Ramos (cell line): ENCODE data around the gene S100G.

Experiments
- in situ Hi-C: fragments of 300-500 bp; cut with MboI; formaldehyde crosslinking; loops from one replicate; pipeline ENCODE4 v1.14.3; 2022; ENCODE audit warnings: low sequenced_read_pairs; ENCODE audit not compliant: unreplicated experiment

Gene S100G

GRCh38 chrX:16646366-16647138, 3.4 kb upstream of the S100G start:
- in situ Hi-C loops: no loop called here

DNA sequence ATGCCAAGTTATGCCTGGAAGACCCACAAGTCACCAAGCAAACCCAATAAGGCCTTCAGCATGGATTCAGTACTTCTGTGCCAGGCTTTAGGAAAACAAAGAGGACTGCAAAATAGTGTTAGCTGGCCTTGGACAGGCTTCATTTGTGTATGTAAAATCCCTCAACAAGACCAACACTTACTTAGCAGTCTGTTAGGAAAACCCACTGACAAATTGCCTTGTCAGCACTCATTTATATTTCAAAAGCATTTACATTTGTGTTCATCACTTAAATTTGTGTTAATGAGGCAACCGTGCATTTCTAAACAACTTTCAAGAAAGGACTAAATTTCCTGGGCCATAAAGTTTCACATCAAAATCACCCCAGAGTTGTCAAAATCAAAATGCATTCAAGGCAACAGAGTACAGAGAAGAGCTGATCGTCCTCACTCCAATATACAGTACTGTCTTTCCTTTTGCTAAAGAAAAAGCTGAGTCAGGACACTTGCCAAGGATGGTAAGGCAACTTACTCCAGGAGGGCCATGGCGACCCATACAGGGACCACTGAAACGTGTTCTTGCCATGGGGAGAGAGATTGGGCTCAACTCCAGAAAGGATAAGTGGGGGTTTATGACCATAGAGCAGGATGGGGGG, 1.6 kb downstream of the S100G start:
- in situ Hi-C loops: no loop called here

DNA sequence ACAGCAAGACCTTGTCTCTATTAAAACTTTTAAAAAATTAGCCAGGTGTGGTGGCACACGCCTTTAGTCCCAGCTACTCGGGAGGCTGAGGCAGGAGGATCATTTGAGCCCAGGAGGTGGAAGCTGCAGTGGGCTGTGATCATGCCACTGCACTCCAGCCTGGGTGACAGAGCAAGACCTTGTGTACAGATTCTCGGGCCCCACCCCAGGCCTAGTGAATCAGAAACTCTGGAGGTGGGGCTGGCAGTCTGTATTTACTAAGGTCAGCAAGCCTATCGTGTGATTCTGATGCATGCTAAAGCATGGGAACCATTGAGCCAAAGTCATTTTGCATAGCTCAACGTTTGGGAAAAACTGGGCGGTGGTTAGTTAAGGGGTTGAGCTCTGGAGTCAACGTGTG, 3.5 kb downstream of the S100G start:
- in situ Hi-C loops: no loop called here

DNA sequence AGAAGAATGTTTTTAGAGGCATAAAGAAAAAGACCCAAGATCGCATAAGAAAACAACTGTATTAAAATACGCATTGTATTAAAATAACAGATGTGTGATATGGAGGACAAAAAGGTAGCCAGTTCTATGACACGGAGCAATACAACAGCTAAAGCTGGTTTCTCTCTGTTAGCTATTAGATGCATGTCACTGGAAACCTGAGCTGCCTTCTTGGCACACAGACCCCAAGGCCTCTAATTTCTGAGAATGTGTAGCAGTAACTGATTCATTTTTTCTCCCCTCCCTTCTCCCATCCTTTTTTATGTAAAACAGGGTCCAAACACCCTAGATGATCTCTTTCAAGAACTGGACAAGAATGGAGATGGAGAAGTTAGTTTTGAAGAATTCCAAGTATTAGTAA, 4.1 kb downstream of the S100G start:
- in situ Hi-C loops: no loop called here

- in situ Hi-C loops: no loop called here
These were observed 8.3 kb downstream of the S100G start for GRCh38 chrX:16658284-16658683.

GRCh38 chrX:16659321-16659720, 9.4 kb downstream of the S100G start:
- in situ Hi-C loops: no loop called here

GRCh38 chrX:16661495-16661894, 11.5 kb downstream of the S100G start:
- in situ Hi-C loops: no loop called here

DNA sequence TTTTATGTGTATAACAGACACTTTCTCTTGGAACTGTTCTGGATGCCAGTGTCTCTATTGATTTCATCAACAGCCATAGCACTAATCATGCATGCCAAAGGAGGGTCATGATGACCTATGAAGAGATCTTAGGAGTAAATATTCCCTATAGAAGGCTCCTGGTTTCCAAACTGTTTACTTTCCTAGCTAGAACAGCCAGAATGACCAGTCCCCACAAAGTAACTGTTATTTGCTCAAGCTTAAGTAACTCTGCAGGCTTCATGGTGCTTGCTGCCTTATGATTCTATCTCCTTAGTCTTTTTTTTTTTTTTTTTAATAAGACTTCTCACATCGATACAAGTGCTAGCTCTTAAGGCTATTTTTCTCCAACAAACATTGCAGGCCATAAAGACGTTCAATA, 12.4 kb downstream of the S100G start:
- in situ Hi-C loops: no loop called here

GRCh38 chrX:16664074-16664473, 14.1 kb downstream of the S100G start:
- in situ Hi-C loops: no loop called here

GRCh38 chrX:16664626-16665025, 14.7 kb downstream of the S100G start:
- in situ Hi-C loops: no loop called here

DNA sequence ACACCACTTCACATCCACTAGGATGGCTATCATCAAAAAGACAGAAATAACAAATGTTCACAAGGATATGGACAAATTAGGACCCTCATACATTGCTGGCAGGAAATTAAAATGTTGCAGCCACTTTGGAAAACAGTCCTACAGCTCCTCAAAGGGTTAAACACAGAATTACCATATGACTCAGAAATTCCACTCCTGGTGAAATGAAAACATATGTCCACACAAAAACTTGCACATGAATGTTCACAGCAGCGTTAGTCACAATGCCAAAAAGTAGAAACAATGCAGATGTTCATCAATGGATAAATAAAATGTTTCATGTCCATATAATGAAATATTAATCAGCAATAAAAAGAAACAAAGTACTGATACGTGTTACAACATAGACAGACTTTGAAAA, 15.1 kb downstream of the S100G start:
- in situ Hi-C loops: no loop called here

DNA sequence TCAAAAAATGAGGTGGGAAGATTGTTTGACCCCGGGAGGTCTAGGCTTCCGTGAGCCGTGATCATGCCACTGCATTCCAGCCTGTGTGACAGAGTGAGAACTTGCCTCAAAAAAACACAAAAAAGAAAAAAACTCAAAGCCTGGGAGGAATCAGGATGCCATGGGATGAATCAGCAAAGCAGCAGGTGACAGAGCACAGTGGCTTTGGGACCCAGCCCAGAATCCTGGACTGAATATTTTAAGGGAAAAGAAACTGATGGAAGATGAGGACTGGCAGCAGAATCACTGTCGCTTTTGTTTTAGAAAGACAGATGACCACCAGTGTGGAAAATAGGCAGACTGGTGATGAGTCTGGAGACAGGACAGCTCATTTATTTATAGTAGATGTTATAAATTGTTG, 16.6 kb downstream of the S100G start:
- in situ Hi-C loops: no loop called here

GRCh38 chrX:16671005-16671404, 21.0 kb downstream of the S100G start:
- in situ Hi-C loops: no loop called here

DNA sequence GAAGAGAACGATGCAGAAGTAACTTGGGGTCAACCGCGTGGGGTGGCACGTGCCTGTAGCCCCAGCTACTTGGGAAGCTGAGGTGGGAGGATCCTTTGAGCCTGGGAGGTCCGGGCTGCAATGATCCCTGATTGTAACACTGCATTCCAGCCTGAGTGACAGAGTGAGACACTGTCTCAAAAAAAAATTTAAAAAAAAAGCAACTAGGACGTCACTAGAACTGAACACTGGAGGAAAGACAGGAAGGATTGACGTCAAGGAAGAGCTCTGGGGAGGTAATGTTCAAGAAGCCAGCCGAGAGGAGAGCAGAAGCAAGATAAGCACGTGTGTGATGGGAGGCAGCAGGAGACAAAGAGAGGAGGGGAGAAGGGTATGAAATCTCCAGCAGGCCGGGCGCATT, 28.7 kb downstream of the S100G start:
- in situ Hi-C loops: no loop called here

- in situ Hi-C loops: no loop called here
These were observed 33.2 kb downstream of the S100G start for GRCh38 chrX:16683007-16683664.

DNA sequence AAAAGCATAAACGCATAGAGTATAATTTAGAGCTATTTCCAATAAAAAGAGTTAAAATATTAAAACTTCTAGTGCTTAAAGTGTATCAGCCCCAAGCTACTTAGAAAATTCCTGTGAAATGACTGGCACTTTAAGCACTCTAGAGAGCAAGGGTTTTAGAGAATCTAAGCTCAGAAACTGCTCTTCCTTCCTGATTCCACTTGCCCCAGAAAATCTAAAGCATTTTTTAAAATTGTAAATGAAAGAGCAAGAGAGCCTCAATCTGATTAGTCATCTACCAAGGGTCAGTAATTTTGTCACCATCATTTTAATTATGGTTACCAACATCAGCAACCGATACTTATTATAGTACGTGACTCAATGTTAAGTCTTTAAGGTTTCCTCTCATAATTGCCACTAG, 37.6 kb downstream of the S100G start:
- in situ Hi-C loops: no loop called here

GRCh38 chrX:16695079-16695676, 45.2 kb downstream of the S100G start:
- in situ Hi-C loops: no loop called here

GRCh38 chrX:16696956-16697355, 47.0 kb downstream of the S100G start:
- in situ Hi-C loops: no loop called here

- in situ Hi-C loops: no loop called here
These were observed 49.4 kb downstream of the S100G start for GRCh38 chrX:16699389-16699788.

DNA sequence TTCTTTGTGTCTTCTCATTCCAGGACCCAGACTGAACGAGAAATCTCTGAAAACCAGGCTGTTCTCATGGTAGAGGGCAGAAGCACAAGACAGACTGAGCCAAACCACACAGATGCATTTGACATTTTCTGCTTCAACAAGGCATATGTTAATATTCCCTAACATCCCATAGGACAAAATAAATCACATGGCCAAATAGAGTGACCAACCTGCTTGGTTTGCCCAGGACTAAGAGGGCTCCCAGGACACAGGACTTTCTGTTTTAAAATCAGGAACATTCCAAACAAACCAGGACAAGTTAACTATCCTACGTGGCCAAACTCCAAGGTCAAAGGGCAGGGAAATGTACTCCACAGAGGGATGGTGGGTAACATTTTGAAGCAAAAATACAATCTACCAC, 50.8 kb downstream of the S100G start:
- in situ Hi-C loops: no loop called here
